ENCODE measurements around the gene TDP1.

The TDP1 gene

GRCh38 chr14:89955745-89956660 lies at the start of gene TDP1:
TSS of gene TDP1 (plus strand) at chr14:89955927. CDS start at chr14:89963115, 7,188 bp downstream.
- DNase-seq (peak; percentile 98), ATAC-seq (peak; percentile 71)

GRCh38 chr14:89906000-89906399 lies 49.7 kb upstream of the TDP1 start:
- DNase-seq (no peak), ATAC-seq (no peak)

GRCh38 chr14:89907655-89908054 lies 48.1 kb upstream of the TDP1 start:
- DNase-seq (no peak), ATAC-seq (no peak)

GRCh38 chr14:89908712-89909450 lies 46.8 kb upstream of the TDP1 start:
- DNase-seq, result no peak
- no peak for ATAC-seq

GRCh38 chr14:89909586-89909985 lies 46.1 kb upstream of the TDP1 start:
- DNase-seq, result no peak
- no peak for ATAC-seq

- no peak for DNase-seq
- ATAC-seq, result no peak
Measured at GRCh38 chr14:89910691-89911009, 45.1 kb upstream of the TDP1 start.

GRCh38 chr14:89911010-89911919 lies 44.5 kb upstream of the TDP1 start:
- no peak for ATAC-seq
- no peak for DNase-seq

- DNase-seq (no peak), ATAC-seq (no peak)
Measured at GRCh38 chr14:89912221-89912620, 43.5 kb upstream of the TDP1 start.

DNA sequence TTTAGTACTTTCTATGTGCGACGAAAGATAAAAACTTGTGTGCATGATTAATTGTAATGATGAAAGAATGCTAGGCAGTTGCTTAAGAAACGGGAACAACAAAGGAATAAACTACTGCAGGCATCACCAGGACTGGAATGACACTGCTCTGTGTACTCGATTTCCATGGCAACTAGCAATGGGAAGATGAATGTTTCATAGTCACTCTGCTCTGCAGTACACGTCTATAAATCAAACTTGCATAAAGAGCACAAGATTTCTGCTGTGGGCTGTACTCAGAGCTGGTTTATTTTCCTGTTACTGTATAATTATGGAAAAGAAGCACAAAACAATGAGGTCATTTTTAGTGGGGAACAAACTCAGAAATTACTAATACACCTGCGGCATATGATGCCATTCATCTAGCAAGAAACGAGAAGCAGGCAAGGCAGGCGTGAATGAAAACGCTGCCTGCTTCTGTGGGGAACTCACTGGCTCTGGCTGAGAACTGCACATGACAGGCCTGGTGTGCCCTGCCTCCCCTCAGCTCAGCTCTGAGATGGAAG lies 43.0 kb upstream of the TDP1 start:
- ATAC-seq (no peak), DNase-seq (no peak)

DNA sequence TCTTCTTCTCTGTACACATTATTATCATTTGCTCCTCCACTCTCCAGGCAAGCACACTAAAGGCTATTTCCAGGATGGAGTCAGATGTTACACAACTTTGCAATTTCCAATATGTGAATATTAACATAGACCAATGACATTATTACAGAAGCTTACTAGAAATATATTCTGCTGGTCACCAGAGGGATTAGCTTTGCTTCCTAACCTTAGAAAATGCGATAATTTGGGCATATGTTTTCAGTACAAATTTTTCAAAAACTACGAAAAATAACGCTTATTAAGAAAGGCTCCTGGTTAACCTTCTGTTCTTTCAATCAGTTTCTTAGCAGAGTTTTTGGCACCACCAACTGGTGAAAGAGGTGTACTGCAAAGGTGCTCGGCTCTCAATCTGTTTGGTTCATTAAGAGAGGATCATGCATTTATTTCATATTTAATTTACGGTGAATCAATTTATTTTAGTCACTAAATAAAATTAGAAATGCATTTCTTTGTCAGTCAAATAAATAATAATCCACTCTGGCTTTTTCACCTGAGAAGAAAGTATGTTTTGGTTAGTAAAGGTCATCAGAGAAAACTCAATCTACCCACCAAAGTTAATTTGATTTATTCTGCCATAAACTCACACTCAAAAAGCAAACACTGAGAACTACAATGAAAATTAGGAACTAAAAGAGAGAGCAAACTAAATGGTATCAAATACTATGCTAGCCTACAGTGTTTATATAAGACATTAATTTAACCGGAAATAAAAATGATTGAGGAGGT lies 40.4 kb upstream of the TDP1 start:
- peak; percentile 61 for DNase-seq

GRCh38 chr14:89918721-89919120 lies 37.0 kb upstream of the TDP1 start:
- ATAC-seq (no peak), DNase-seq (no peak)

More for the DNA sequence above, 40.4 kb upstream of the TDP1 start:
- no peak for ATAC-seq

GRCh38 chr14:89920056-89920455 lies 35.7 kb upstream of the TDP1 start:
- ATAC-seq (no peak), DNase-seq (no peak)

DNA sequence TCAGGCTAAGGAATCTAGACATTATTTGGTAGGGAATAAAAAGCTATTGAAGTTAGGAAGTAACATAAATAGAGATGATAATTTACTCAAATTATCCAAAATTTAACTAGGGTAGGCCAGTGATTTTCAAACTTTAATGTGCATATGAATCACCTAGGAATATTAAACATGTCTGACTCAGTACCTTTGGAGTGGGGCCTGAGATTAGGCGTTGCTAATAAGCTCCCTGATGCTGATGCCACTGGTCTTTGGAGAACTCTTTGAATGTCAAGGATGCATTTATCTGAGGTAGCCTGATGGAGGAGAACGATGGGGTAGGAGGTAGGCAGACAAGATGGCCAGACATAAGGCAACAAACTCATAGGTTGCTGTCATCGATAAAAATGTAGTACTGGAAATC lies 34.4 kb upstream of the TDP1 start:
- no peak for ATAC-seq
- no peak for DNase-seq

DNA sequence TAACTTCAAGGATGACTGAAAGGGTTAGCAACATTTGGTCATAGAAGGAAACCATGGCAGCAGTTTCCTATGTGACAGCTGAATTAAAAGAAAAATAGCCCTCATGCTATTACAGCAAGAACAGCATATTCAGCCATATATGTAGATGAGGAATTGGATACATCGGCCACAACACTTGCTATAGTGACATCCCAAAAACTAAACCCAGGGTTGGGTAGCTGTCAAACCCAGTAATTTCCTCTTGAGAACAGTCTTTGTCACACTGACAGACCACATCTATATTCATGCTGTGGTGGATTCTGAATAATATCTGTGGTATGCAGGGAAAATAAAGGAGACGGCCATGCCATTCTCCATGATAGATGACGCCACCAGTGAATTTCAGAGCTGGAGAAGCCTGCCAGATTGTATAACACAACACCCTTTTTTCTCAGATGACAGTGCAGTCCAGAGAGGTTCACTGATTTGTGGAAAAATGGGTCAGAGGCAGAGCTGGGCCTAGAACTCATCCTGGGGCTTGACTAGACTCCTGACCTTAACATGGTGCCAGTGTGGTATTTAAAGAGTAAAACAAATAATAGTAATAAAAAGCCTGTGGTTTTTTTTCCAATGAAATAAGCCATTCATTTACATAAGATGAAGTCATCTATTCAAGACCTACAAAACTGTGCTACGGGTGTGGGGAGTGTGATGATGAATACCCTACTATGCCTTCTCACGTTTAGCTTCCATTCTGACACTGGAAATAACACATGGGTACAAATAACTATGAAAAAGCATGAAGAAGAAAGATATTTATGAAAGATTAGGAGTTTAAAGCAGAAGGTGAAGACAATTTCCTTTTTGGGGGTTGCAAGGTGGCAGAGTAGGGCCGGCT lies 33.5 kb upstream of the TDP1 start:
- peak; percentile 61 for ATAC-seq
- no peak for DNase-seq

DNA sequence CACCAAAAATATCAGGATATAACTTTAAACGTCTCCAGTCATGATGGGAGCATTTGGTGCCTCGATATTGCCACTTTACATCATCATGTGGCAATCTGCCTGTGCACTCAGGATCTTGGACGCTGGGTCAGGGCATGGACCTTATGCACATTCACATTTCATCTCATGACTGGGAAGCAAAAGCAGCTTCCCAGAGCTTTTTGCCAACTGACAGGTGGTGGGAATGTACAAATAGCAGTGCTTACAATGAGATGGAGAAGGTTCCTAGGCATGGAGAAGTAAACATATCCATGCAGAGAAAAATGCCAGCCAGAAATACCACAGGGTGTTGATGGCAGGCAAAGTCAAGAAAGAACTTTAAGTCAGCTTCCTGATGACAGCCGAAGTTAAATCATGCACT lies 31.5 kb upstream of the TDP1 start:
- ATAC-seq (no peak), DNase-seq (no peak)

- no peak for DNase-seq
- no peak for ATAC-seq
Measured at GRCh38 chr14:89926694-89927093, 29.0 kb upstream of the TDP1 start.

- no peak for ATAC-seq
- DNase-seq, result no peak
Measured at GRCh38 chr14:89927186-89927865, 28.4 kb upstream of the TDP1 start.

DNA sequence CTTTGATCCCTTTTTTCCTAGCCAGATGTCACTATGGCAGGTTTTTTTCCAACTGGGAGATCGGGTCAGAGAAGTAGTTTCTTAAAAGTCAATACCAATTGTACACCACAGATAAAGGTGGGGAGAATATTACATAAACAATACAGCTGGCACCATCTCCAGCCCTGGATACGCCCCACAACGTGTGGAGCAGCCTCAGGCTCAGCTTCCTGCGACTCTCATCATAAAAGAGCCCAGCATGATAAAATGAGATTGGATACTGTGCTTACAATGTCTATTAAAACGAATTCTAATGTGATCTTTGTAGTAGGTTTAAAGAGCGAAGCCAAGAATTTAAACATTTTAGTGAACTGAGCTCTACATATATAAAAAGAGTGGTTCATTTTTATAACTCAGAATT lies 22.7 kb upstream of the TDP1 start:
- ATAC-seq (no peak), DNase-seq (no peak)

DNA sequence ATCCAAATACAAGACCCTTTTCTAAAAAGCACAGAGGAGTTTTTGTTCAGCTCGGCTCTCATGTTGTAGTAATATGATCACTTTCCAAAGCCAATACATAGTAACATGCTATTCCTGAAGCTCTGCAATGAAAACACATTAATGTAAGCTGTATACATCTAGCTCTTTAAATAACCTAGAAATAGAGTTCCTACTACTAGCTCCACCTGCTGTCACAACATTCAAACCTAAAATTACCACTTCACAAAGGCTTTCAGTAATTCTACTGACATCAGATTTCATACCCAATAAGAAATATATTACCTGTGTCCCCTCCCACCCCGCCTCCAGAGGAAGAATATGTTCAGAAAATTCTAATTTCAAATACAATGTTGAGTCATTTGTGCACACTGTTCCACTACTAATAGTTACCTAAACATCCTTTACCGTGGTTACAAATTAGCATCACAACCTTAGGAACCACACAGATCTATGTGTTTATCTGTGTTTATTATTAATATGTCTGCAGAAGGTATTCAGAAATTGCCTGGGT lies 19.0 kb upstream of the TDP1 start:
- no peak for ATAC-seq
- DNase-seq, result no peak

Measured in stimulated activated naive CD8-positive, alpha-beta T cell treated with anti-CD3 and anti-CD28 coated beads, Interleukin-15, Interleukin-2, amounts not matched to agents 100 U/mL and 50 U/mL, for 24 hours (primary cell).